ENCODE results near the gene KCTD7. TPM values are rescaled to one million over a fixed set of nuclear protein-coding genes. Genes with fewer than 3 reads are reported as not detected.
A peak's percentile ranks its signal among the peaks of the same experiment; 100 is the strongest.
"Not testable (repeated sequence)": the region's sequence is repeated elsewhere in the genome, so short reads cannot be mapped to it uniquely, and the experiment has no call there.

The KCTD7 gene
- total RNA-seq, 1 donor from 2014 or later, result 48.5 TPM

GRCh38 chr7:66604198-66604597 lies 24.5 kb upstream of the KCTD7 start:
- H3K36me3 Mint-ChIP-seq (ENCODE audit: unreplicated experiment), result no peaks in the 10 kb centered on the region
- no peak for TF ChIP-seq CTCF (IDR thresholded peaks at IDR 0.05; ENCODE audit: partially characterized antibody, unreplicated experiment)
- no peak overlapping the region for H3K4me3 Mint-ChIP-seq (ENCODE audit: unreplicated experiment)
- H3K9me3 Mint-ChIP-seq (ENCODE audit: unreplicated experiment), result peaks cover 1% of the 10 kb centered on the region
- H3K27me3 Mint-ChIP-seq (ENCODE audit: unreplicated experiment), result peaks cover 2% of the 10 kb centered on the region
- no peak for DNase-seq
- peak overlapping the region; percentile 33 for H3K27ac Mint-ChIP-seq (ENCODE audit: unreplicated experiment)
- no peaks in the 10 kb centered on the region for H3K4me1 Mint-ChIP-seq (ENCODE audit: low read depth, unreplicated experiment)

- H3K27ac Mint-ChIP-seq (ENCODE audit: unreplicated experiment); H3K4me1 Mint-ChIP-seq (ENCODE audit: low read depth, unreplicated experiment); H3K27me3 Mint-ChIP-seq (ENCODE audit: unreplicated experiment); DNase-seq; H3K9me3 Mint-ChIP-seq (ENCODE audit: unreplicated experiment); H3K4me3 Mint-ChIP-seq (ENCODE audit: unreplicated experiment); H3K36me3 Mint-ChIP-seq (ENCODE audit: unreplicated experiment): not testable (repeated sequence)
Observed at GRCh38 chr7:66606540-66607291, 22.0 kb upstream of the KCTD7 start.

GRCh38 chr7:66609176-66609575 lies 19.5 kb upstream of the KCTD7 start:
- Mint-ChIP-seq H3K27ac (ENCODE audit: unreplicated experiment) (no peak overlapping the region), H3K4me3 (ENCODE audit: unreplicated experiment) (no peak overlapping the region), H3K27me3 (ENCODE audit: unreplicated experiment) (peaks cover 2% of the 10 kb centered on the region), H3K4me1 (ENCODE audit: low read depth, unreplicated experiment) (no peaks in the 10 kb centered on the region), H3K36me3 (ENCODE audit: unreplicated experiment) (no peaks in the 10 kb centered on the region), H3K9me3 (ENCODE audit: unreplicated experiment) (peaks cover 1% of the 10 kb centered on the region)
- DNase-seq, result no peak
- no peak for TF ChIP-seq CTCF (IDR thresholded peaks at IDR 0.05; ENCODE audit: partially characterized antibody, unreplicated experiment)

GRCh38 chr7:66614596-66614995 lies 14.1 kb upstream of the KCTD7 start:
- H3K27me3 Mint-ChIP-seq (ENCODE audit: unreplicated experiment); H3K27ac Mint-ChIP-seq (ENCODE audit: unreplicated experiment); H3K4me3 Mint-ChIP-seq (ENCODE audit: unreplicated experiment); H3K36me3 Mint-ChIP-seq (ENCODE audit: unreplicated experiment); H3K9me3 Mint-ChIP-seq (ENCODE audit: unreplicated experiment): not testable (repeated sequence)
- DNase-seq, result peak; percentile 31
- peaks cover 12% of the 10 kb centered on the region for H3K4me1 Mint-ChIP-seq (ENCODE audit: low read depth, unreplicated experiment)

GRCh38 chr7:66615699-66616098 lies 13.0 kb upstream of the KCTD7 start:
- no peak for DNase-seq
- H3K27ac Mint-ChIP-seq (ENCODE audit: unreplicated experiment), result no peak overlapping the region
- H3K27me3 Mint-ChIP-seq (ENCODE audit: unreplicated experiment), result peaks cover 1% of the 10 kb centered on the region
- no peak overlapping the region for H3K4me3 Mint-ChIP-seq (ENCODE audit: unreplicated experiment)
- peaks cover 3% of the 10 kb centered on the region for H3K9me3 Mint-ChIP-seq (ENCODE audit: unreplicated experiment)
- peaks cover 4% of the 10 kb centered on the region for H3K36me3 Mint-ChIP-seq (ENCODE audit: unreplicated experiment)
- no peak for TF ChIP-seq CTCF (IDR thresholded peaks at IDR 0.05; ENCODE audit: partially characterized antibody, unreplicated experiment)
- peaks cover 12% of the 10 kb centered on the region for H3K4me1 Mint-ChIP-seq (ENCODE audit: low read depth, unreplicated experiment)

- peaks cover 5% of the 10 kb centered on the region for H3K9me3 Mint-ChIP-seq (ENCODE audit: unreplicated experiment)
- no peak for DNase-seq
- peaks cover 1% of the 10 kb centered on the region for H3K27me3 Mint-ChIP-seq (ENCODE audit: unreplicated experiment)
- no peak for TF ChIP-seq CTCF (IDR thresholded peaks at IDR 0.05; ENCODE audit: partially characterized antibody, unreplicated experiment)
- H3K36me3 Mint-ChIP-seq (ENCODE audit: unreplicated experiment), result peaks cover 4% of the 10 kb centered on the region
- H3K4me1 Mint-ChIP-seq (ENCODE audit: low read depth, unreplicated experiment), result peaks cover 12% of the 10 kb centered on the region
- no peak overlapping the region for H3K4me3 Mint-ChIP-seq (ENCODE audit: unreplicated experiment)
- no peak overlapping the region for H3K27ac Mint-ChIP-seq (ENCODE audit: unreplicated experiment)
Observed at GRCh38 chr7:66617295-66617694, 11.4 kb upstream of the KCTD7 start.

GRCh38 chr7:66619341-66619948 lies 9.2 kb upstream of the KCTD7 start:
- H3K9me3 Mint-ChIP-seq (ENCODE audit: unreplicated experiment); H3K36me3 Mint-ChIP-seq (ENCODE audit: unreplicated experiment); DNase-seq; H3K27me3 Mint-ChIP-seq (ENCODE audit: unreplicated experiment); H3K4me3 Mint-ChIP-seq (ENCODE audit: unreplicated experiment): not testable (repeated sequence)
- H3K27ac Mint-ChIP-seq (ENCODE audit: unreplicated experiment), result peak overlapping the region; percentile 36
- peaks cover 12% of the 10 kb centered on the region for H3K4me1 Mint-ChIP-seq (ENCODE audit: low read depth, unreplicated experiment)

Data from glutamatergic neuron (in vitro differentiated cells).